Measurements from ENCODE around the gene DCD. TPM values are rescaled to one million over a fixed set of nuclear protein-coding genes. Genes with fewer than 3 reads are reported as not detected.
A peak's percentile ranks its signal among the peaks of the same experiment; 100 is the strongest.

The DCD gene
- total RNA-seq, 1 donor from 2014 or later, result not detected

DNA sequence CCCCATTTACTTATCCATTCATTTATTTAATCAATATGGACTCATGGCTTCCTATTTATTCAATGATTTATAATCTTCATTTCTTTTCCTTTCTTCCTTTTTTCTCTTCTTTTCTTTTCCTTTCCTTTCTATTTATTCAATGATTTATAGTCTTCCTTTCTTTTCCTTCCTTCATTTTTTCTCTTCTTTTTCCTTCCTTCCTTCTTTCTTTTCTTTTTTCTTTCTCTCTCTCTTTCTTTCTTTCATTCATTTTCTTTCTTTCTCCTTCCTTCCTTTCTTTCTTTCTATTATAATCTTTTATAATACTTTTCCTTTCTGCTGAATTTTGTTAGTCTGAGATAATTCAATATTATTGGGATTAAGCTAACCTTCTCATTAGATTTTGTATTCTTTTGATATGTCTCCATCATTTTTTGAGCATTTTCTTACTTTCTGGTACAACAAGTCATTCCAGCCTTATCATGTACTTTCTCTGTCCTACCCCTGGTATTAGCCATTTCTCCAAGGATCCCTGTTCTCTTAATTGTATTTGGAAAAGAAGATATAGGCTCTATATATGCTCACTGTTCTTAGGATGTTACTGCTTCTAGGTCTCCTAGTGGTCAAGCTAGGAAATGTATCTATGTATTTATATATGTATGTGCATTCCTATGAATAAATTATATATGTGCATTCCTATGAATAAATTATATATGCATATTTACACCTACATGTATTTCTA is 25.5 kb downstream of the DCD start:
- intact Hi-C loops (cut with DNase I), result no loop called here
- ATAC-seq (no peak), DNase-seq (ENCODE audit: low spot score) (no peak)

DNA sequence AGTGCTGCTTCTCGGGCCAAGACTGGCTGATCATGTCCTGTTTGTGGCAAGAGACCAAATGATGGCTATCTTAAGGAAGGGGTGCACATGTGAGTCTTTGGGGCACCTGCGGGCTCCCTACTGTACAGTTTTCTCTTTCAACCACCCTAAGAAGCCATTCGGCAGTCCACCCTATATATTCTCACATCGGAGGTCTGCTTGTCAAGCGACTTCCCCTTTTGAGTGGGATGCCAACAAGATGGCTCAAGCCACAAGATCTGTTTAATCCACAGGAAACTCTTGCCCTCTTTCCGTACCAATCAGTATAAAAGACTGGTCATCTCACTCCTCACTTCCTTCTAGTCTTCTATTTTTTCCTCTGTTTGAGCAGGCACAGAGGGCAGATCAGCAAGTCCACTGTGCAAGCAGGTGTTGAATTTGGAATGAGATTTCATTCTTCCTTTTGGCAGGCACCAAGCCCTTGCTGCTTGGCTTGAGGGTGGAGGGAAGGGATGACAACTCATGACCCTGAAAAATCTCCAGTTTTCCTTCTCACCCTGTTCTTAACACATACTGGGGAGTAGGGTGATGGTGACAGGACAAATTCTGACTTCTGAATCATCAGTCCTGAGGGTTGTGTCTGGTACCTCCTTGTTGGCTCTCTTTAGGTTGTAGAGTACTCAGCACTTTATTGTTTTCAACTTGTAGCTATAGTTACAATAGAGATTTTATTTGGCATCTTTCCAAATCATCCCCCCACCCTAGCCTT is 31.1 kb downstream of the DCD start:
- DNase-seq (ENCODE audit: low spot score), result no peak

DNA sequence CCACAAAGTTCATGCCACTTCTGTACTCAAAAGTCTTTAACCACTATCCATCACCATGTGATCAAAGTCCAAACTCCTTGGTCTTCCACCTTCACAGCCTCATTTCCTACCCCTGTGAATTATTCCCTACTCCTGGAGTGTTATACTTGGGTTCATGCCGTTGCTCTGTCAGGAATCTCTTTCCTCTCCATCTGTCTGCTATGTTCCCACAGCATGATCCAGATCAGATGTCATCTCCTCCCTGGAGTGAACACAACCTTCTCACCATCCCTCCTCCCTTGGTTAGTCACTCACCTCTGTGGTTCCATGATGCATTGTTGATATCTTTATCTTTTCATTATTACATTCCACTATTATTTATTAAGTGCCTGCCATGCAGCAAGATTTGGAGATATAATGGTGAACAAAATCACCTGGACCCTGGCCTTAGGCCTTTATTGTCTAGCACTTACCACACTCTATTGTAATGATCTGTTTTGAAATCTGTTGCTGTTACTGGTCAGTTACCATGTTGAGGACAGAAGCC is 35.9 kb downstream of the DCD start:
- ATAC-seq (no peak), DNase-seq (ENCODE audit: low spot score) (no peak)
- intact Hi-C loops (cut with DNase I), result no loop called here

More for the DNA sequence above, 31.1 kb downstream of the DCD start:
- no peak for ATAC-seq
- intact Hi-C loops (cut with DNase I), result no loop called here

DNA sequence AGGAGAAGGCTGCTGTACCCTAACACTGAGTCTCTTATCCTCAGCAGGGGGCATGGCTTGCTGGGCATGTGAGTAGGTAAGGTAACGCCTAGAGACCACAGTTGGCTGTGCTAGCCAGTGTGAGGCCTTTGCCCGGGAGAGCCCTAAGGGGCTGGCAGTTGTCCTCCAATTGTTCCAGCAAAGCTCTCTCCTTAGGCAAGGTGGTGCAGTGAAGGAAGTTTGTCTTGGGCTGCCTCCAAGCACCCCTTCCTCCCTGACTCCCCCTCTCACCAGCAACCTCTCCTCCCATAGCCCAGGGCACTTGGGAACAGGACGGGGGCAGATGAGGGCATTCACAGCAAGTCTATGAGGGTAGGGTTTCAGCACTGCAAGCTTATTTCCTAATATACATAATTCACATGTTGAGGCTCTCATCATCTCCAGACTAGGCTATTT is 36.4 kb downstream of the DCD start:
- intact Hi-C loops (cut with DNase I), result no loop called here
- no peak for ATAC-seq
- DNase-seq (ENCODE audit: low spot score), result no peak

DNA sequence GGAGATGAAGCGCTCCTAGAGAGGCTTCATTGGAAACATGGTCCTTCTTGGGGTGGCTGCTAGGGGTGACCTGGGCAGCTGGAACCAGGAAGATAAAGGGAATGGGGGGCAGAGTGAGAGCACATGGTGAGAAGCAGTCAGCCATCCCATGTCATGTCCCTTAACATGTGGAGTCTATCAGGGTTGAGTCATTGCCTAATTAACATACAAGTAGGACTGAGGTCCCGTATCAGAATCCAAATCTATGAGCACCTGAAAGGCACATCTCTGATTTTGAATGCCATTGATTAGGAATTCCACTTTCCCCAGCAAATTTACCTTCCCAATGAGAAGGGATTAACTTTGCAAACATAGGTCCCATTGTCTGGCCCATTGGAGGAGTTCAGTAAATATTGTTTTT is 39.4 kb downstream of the DCD start:
- ATAC-seq, result no peak
- no peak for DNase-seq (ENCODE audit: low spot score)
- intact Hi-C loops (cut with DNase I), result no loop called here

DNA sequence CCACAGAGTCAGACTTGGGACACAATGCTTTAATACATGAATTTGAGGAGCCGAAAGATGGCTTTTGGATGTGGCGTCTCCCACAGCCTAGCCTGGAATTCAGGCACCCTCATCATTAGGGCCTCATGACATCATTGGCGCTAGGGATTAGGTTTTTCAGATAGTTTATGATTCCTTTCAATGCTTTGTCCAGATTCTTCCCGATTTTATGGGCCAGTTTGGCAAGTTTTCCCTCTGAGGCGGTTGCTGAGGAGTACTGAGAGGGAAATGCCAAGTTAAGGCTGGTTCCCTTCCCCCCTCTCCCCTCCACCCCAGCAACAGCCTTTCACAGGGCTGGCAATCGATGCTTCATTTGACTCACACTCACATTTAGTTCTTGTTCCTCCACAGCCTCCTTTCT is 40.0 kb downstream of the DCD start:
- intact Hi-C loops (cut with DNase I), result no loop called here
- DNase-seq (ENCODE audit: low spot score) (no peak), ATAC-seq (no peak)

DNA sequence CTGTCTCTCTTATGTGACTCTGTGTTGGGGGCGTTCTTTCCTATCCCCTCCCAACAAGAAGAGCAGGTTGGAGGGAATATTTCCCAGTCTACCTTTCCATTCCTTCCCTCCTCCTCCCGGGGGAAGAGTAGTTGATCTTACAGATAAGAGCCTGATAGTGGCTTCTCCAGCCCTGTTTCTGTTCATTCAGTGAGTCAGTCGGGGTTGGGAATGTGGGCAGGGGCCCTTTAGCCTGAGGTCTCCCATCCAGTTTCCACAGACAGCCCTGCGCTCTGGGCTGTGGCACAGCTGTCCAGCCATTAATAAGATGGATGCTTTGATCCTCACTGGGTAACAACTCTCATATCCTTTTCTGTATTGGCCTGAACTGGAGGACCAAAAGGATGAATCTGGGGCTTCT is 41.6 kb downstream of the DCD start:
- intact Hi-C loops (cut with DNase I), result no loop called here
- no peak for DNase-seq (ENCODE audit: low spot score)
- ATAC-seq, result no peak

DNA sequence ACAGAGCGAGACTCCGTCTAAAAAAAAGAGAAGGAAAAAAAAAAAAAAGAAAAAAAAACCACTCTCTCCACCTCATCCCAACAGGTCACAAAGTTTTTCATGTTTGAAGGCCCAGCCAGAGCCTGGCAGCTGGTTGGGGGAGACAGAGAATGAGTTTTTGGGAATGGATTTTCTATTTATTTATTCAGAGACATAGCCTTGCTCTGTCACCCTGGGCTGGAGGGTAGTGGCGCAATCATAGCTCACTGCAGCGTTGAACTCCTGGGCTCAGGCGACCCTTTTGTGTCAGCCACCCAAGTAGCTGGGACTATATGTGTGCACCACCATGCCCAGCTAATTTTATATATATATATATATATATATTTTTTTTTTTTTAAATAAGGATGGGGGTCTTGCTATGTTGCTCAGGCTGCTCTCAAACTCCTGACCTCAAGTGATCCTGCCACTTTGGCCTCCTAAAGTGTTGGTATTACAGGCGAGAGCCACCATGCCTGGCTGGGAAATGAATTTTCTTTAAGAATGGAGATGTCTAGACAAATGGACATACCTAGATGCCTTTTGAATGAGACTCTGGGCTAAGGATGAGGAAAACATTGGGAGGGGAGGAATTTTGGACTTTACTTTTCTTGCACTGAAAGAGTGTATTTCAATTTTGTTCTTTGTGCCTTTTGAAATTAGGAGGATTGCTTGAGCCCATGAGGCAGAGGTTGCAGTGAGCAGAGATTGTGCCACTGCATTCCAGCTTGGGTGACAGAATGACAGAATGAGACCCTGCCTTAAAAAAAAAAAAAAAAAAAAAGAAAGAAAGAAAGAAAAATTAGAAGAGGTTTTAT is 42.8 kb downstream of the DCD start:
- intact Hi-C loops (cut with DNase I), result no loop called here
- no peak for DNase-seq (ENCODE audit: low spot score)
- no peak for ATAC-seq

DNA sequence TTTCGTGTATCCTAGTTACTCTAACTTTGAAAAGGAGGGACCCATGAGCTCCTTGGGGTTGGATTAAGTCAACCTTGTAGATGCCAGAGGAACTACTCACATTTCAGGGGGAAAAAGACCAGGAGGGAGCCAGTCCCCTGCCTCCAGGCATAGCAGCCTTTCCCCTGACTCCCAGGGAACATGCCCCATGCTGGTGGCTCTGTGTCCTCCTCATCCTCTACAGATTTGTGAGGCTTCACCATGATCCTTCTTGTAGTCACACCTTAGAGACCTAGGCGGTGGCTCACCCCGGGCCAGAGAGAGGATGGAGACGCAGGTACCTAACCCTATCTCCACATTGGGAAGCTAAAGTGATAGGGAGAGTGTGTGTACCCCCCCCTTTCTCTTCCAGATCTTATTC is 43.7 kb downstream of the DCD start:
- ATAC-seq (no peak), DNase-seq (ENCODE audit: low spot score) (no peak)
- intact Hi-C loops (cut with DNase I), result no loop called here

DNA sequence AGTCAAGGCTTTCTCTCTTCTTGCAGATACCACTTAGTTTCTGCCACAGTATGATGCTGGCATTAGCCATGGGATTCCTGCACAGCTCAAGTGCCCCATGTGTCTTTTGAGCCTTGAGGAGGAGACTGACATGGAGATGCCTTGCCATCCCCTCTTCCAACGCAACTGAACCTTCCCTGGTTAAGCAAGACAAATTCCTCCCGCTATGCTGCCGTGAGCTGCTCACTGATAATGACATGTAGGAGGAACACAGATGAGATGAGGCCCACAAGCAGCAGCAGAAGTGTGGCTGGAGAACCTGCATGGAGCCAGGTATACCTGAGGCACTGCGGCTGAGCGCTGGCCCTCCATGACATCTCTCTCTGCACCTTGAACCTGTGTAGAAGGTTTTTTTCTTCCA is 44.3 kb downstream of the DCD start:
- ATAC-seq (no peak), DNase-seq (ENCODE audit: low spot score) (no peak)
- intact Hi-C loops (cut with DNase I), result no loop called here

DNA sequence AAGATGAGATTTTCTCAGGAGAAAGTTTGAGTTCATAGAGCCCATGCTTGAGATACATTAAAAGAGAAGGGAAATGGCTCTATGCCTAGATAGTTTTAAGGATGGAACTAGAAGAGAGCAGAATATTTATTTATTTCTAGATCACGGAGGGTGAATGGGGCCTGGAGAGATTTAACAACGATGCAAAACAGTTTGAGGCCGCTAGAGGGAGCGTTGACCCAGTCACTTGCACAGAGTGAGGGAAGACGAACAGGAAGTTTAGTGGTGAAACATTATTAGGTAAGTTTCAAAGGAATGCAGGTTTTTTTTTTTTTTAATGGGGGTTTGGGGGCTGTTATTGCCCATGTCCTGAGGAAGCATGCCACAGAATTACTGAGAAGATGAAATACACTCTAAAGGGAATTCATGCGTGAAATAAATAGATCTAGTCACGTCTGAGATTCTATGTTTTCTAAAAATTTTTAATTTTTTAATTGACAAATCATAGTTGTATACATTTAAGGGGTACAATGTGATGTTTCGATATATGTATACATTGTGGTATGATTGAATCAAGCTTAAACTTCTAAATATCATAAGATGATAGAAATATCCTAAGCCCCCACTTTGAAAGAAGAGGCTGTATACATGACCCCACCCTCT is 44.9 kb downstream of the DCD start:
- ATAC-seq, result peak; percentile 91
- intact Hi-C loops (cut with DNase I), result no loop called here

DNA sequence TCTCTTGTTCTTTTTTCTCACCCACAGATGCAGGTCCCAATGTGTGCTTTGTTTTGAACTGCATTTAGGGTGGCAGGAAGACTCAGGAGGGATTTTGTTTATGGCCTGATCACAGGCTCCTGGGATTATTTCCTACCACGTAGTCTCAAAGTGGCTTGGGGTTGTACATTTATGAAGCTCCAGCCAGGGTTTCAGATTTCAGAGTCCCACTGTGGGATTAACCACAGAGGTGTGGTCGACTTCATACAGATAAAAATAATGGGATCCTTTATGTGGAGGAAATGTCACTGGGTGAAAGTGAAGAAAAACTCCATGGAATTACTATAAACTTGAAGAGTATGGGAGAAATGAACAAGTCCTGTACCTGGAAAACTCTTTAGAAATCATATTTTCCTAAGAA is 45.5 kb downstream of the DCD start:
- ATAC-seq (no peak), DNase-seq (ENCODE audit: low spot score) (no peak)
- intact Hi-C loops (cut with DNase I), result no loop called here

More for the DNA sequence above, 44.9 kb downstream of the DCD start:
- peak; percentile 82 for DNase-seq (ENCODE audit: low spot score)

DNA sequence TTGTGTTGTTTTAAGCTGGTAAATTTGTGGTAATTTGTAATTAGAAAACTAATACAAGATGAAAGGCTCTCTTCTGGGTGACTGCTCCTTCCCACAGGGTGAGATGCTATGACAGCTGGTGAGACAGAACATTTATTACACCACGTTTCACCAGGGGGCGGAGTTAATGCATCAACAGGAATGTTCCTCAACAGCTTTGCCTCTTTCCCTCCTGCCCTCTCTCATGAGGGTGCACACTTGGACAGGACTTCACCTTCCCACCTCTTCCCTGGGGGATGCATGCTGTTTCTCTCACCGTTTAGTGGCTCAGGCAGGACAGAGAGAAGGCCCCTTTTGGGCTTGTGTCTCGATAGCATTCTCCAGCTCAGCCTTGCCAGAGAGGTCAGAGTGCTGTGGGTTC is 46.3 kb downstream of the DCD start:
- DNase-seq (ENCODE audit: low spot score), result no peak
- intact Hi-C loops (cut with DNase I), result no loop called here
- peak; percentile 21 for ATAC-seq

DNA sequence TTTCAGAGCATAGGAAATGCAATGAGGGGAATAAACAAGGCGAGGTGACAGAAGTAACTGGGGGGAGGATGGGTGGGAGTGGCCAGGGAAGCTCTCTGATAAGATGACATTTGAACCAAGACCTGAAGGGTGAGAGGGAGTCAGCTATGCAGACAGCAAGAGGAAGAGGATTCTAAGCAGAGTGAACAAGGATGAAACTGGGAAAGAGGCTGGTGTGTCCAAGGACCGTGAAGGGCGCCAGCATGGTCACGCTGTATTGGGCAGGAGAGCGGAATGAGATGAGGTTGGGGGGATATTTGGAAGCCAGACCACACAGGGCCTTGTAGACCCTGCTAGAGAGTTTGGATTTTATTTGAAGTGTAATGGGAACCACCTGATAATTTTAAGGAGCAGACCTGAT is 49.2 kb downstream of the DCD start:
- DNase-seq (ENCODE audit: low spot score) (no peak), ATAC-seq (no peak)

DNA sequence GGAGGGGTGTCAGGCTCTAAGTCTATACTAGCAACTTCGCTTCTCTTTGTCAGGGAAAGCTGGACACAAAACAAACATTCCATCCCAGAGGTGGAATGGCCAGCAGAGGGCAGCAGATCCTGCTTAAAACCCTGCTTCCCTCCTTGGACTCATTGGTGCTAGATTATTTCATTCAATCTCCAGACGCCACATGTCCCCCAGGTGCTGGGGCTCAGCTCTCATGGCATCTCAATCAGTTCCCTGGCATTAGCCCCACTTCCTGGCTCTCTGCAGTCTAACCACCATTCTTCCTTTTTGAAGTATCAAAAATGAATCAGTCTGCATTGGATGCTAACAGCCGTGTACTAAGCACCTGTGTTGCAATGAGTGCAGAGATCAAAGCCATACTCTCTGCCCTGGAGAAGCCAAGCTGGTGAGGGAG is 51.6 kb downstream of the DCD start:
- intact Hi-C loops (cut with DNase I), result no loop called here
- DNase-seq (ENCODE audit: low spot score) (peak; percentile 87), ATAC-seq (peak; percentile 77)

More for the DNA sequence above, 49.2 kb downstream of the DCD start:
- intact Hi-C loops (cut with DNase I), result no loop called here

DNA sequence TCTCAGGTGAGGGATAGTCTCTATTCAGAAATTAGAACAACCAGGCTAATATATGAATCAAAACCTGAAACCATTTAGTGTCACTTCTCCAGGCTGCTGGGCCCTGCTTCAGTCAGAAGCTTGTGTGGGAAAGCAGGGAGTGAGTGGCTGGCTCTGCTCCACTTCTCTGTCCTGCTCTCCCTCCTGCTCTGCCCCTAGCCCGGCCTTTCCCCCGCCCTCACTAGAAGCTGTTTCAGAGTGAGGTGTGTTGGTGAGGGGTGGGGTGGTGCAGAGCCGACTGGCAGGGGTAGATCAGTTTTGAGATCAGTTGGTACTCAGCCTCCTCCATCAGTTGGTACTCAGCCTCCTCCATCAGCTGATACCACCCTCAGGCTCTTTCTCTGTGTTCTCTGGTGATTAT is 52.7 kb downstream of the DCD start:
- ATAC-seq (no peak), DNase-seq (ENCODE audit: low spot score) (no peak)
- intact Hi-C loops (cut with DNase I), result no loop called here

Data from sciatic nerve (tissue), 2 donors.